ENCODE results near the gene BCL2L13. TPM values are rescaled to one million over a fixed set of nuclear protein-coding genes. Genes with fewer than 3 reads are reported as not detected.
"Not testable (repeated sequence)": the region's sequence is repeated elsewhere in the genome, so short reads cannot be mapped to it uniquely, and the experiment has no call there.

The BCL2L13 gene
- total and polyA plus RNA-seq, 10 donors: 13.4 to 53.5 (median 35.9) TPM

GRCh38 chr22:17692841-17693240 lies 54.3 kb downstream of the BCL2L13 start:
- WGBS, 5 donors: 92 to 98% (median 94%) methylated on average over 4 of the region's 4 CpGs
- Histone ChIP-seq H3K4me1 (peaks cover 0 to 11% (median 2%) of the 10 kb centered on the region in 6 donors), H3K4me3 (no peak overlapping the region), H3K9me3 (no peaks in the 10 kb centered on the region), H3K36me3 (peaks cover 0 to 88% (median 24%) of the 10 kb centered on the region in 6 donors), H3K27ac (no peak overlapping the region), H3K27me3 (replicated peaks in 1 of 7) (no peaks in the 10 kb centered on the region)
- TF ChIP-seq CTCF (IDR thresholded peaks at IDR 0.05 in 8 of 11, conservative IDR thresholded peaks at IDR 0.05 in 3 of 11) (no peak), POLR2A (IDR thresholded peaks at IDR 0.05) (no peak), POLR2AphosphoS5 (IDR thresholded peaks at IDR 0.05) (no peak)
- no peak for DNase-seq
- intact Hi-C loops (cut with DNase I; ENCODE audit: low total_unique reads): no loop called here

- DNase-seq: no peak
- Histone ChIP-seq H3K4me3 (no peak overlapping the region), H3K27me3 (replicated peaks in 1 of 7) (no peaks in the 10 kb centered on the region), H3K36me3 (peaks cover 0 to 84% (median 20%) of the 10 kb centered on the region in 6 donors), H3K4me1 (peaks cover 0 to 13% (median 1%) of the 10 kb centered on the region in 6 donors), H3K9me3 (no peaks in the 10 kb centered on the region), H3K27ac (no peak overlapping the region)
- 83 to 92% (median 90%) methylated on average over 2 of the region's 2 CpGs for WGBS, 5 donors
- intact Hi-C loops (cut with DNase I; ENCODE audit: low total_unique reads): no loop called here
- TF ChIP-seq POLR2AphosphoS5 (IDR thresholded peaks at IDR 0.05): no peak
- no peak for TF ChIP-seq CTCF (IDR thresholded peaks at IDR 0.05 in 8 of 11, conservative IDR thresholded peaks at IDR 0.05 in 3 of 11)
- TF ChIP-seq POLR2A (IDR thresholded peaks at IDR 0.05): no peak
These were observed 55.6 kb downstream of the BCL2L13 start for GRCh38 chr22:17694193-17694592.

GRCh38 chr22:17694752-17695151 lies 56.2 kb downstream of the BCL2L13 start:
- Histone ChIP-seq H3K27ac (no peak overlapping the region), H3K27me3 (replicated peaks in 1 of 7) (no peaks in the 10 kb centered on the region), H3K4me3 (no peak overlapping the region), H3K36me3 (peaks cover 0 to 79% (median 17%) of the 10 kb centered on the region in 6 donors), H3K4me1 (peaks cover 0 to 13% (median 3%) of the 10 kb centered on the region in 6 donors), H3K9me3 (no peaks in the 10 kb centered on the region)
- TF ChIP-seq POLR2A (IDR thresholded peaks at IDR 0.05) (no peak), CTCF (IDR thresholded peaks at IDR 0.05 in 8 of 11, conservative IDR thresholded peaks at IDR 0.05 in 3 of 11) (no peak), POLR2AphosphoS5 (IDR thresholded peaks at IDR 0.05) (no peak)
- intact Hi-C loops (cut with DNase I; ENCODE audit: low total_unique reads): no loop called here
- no peak for DNase-seq
- 76 to 91% (median 87%) methylated on average over 6 of the region's 6 CpGs for WGBS, 5 donors

DNA sequence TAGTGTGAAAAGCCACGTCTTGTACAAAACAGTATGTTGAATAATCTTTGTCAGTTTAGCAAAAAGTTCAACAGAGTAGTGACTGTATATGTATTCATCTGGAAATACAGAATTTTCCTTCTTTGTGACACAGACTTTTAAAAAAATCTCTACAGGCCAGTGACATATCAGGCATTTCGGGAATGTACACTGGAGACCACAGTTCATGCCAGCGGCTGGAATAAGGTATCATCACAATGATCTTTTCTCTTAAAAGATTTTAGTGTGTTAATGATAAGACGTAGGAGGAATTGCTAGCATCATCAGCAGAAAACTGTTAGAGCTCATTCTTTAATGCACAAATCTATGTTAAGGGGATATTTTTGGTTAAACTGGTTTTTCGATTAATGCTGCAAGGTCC lies 57.4 kb downstream of the BCL2L13 start:
- Histone ChIP-seq H3K27me3 (replicated peaks in 1 of 7) (no peaks in the 10 kb centered on the region), H3K4me3 (no peak overlapping the region), H3K27ac (no peak overlapping the region), H3K9me3 (no peaks in the 10 kb centered on the region), H3K4me1 (peaks cover 0 to 25% (median 5%) of the 10 kb centered on the region in 6 donors), H3K36me3 (peaks cover 0 to 67% (median 15%) of the 10 kb centered on the region in 6 donors)
- WGBS, 5 donors: 89 to 95% (median 95%) methylated on average over 5 of the region's 5 CpGs
- intact Hi-C loops (cut with DNase I; ENCODE audit: low total_unique reads): no loop called here
- no peak for DNase-seq
- TF ChIP-seq POLR2AphosphoS5 (IDR thresholded peaks at IDR 0.05): no peak
- no peak for TF ChIP-seq CTCF (IDR thresholded peaks at IDR 0.05 in 8 of 11, conservative IDR thresholded peaks at IDR 0.05 in 3 of 11)
- no peak for TF ChIP-seq POLR2A (IDR thresholded peaks at IDR 0.05)

DNA sequence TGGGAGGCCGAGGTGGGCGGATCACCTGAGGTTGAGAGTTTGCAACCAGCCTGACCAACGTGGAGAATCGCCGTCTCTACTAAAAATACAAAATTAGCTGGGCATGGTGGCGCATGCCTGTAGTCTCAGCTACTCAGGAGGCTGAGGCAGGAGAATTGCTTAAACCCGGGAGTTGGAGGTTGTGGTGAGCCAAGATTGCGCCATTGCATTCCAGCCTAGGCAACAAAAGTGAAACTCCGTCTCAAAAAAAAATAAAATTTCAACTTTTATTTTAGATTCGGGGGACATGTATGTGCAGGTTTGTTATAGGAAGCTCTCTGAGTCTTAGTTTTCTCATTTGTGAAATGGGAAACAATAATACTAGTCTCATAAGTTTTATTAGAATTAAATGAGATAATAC lies 58.6 kb downstream of the BCL2L13 start:
- intact Hi-C loops (cut with DNase I; ENCODE audit: low total_unique reads): not testable (repeated sequence)

DNA sequence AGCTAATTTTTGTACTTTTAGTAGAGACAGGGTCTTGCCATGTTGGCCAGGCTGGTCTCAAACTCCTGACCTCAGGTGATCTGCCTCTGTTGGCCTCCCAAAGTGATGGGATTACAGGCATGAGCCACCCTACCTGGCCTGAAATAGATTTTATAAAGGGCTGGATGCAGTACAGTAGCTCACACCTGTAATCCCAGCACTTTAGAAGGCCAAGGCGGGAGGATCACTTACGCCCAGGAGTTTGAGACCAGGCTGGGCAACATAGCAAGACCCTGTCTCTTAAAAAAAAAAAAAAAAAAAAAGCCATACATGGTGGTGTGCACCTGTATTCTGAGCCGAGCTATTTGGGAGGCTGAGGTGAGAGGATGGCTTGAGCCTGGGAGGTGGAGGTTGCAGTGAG lies 59.7 kb downstream of the BCL2L13 start:
- H3K27ac ChIP-seq; DNase-seq; H3K27me3 ChIP-seq (replicated peaks in 1 of 7); intact Hi-C loops (cut with DNase I; ENCODE audit: low total_unique reads); H3K4me3 ChIP-seq; H3K9me3 ChIP-seq: not testable (repeated sequence)
- Histone ChIP-seq H3K4me1 (peaks cover 0 to 26% (median 5%) of the 10 kb centered on the region in 6 donors), H3K36me3 (peaks cover 0 to 71% (median 9%) of the 10 kb centered on the region in 6 donors)
- 92 to 95% (median 94%) methylated on average over 3 of the region's 3 CpGs for WGBS, 5 donors

More for the DNA sequence above, 58.6 kb downstream of the BCL2L13 start:
- H3K9me3 ChIP-seq; H3K4me3 ChIP-seq; H3K27ac ChIP-seq; DNase-seq; H3K27me3 ChIP-seq (replicated peaks in 1 of 7): not testable (repeated sequence)
- 58 to 90% (median 73%) methylated on average over 10 of the region's 10 CpGs for WGBS, 5 donors
- peaks cover 0 to 26% (median 5%) of the 10 kb centered on the region in 6 donors for H3K4me1 ChIP-seq
- H3K36me3 ChIP-seq: peaks cover 0 to 64% (median 10%) of the 10 kb centered on the region in 6 donors

Measured in spleen (tissue), 11 donors.